WTC11 (cell line): Measurements from ENCODE around the gene ACSL5. TPM values are rescaled to one million over a fixed set of nuclear protein-coding genes. Genes with fewer than 3 reads are reported as not detected.

Source experiments
- ATAC-seq: fragments of 200-7000 bp; cut with Tn5 transposase; 2 replicates; pipeline ENCODE4 v1.10.0; 2021; ENCODE audit warnings: mild to moderate bottlenecking, moderate library complexity
- CTCF ChIA-PET: fragments of 300-600 bp; sonication (Branson Sonifier 250); formaldehyde crosslinking; loops from one replicate; lab custom pipeline; 2021; ENCODE audit warnings: antibody characterized with exemption; lab: Charles Lee
- POLR2A ChIA-PET: fragments of 350-600 bp; sonication (Branson Sonifier 250); formaldehyde crosslinking; loops from one replicate; lab custom pipeline; 2021; ENCODE audit warnings: antibody characterized with exemption; lab: Charles Lee
- DNase-seq: peaks from one replicate; pipeline ENCODE4 v3.0.0; 2021; ENCODE audit warnings: low spot score
- H3K27ac Mint-ChIP-seq: 2 replicates; pipeline ENCODE4 v1.8.0; 2021; ENCODE audit warnings: mixed read lengths
- H3K27me3 Mint-ChIP-seq: 2 replicates; pipeline ENCODE4 v1.8.0; 2021; ENCODE audit warnings: low read depth, mild to moderate bottlenecking, moderate library complexity, mixed read lengths
- H3K36me3 Mint-ChIP-seq: 2 replicates; pipeline ENCODE4 v1.8.0; 2021; ENCODE audit warnings: mixed read lengths
- H3K4me1 Mint-ChIP-seq: 2 replicates; pipeline ENCODE4 v1.8.0; 2022; ENCODE audit warnings: mixed read lengths
- H3K4me3 Mint-ChIP-seq: 2 replicates; pipeline ENCODE4 v1.8.0; 2021; ENCODE audit warnings: mild to moderate bottlenecking, moderate library complexity, mixed read lengths
- H3K9me3 Mint-ChIP-seq: 2 replicates; pipeline ENCODE4 v1.8.0; 2021; ENCODE audit warnings: mixed read lengths
- CDX4 ChIP-seq: fragments of 250-450 bp; sonication (Bioruptor Pico); IDR thresholded peaks from 2 replicates; pipeline ENCODE4 v1.9.0; 2021; ENCODE audit warnings: moderate library complexity, mild to moderate bottlenecking, inconsistent platforms, borderline replicate concordance
- FOXK1 ChIP-seq: sonication (generic); formaldehyde crosslinking; IDR thresholded peaks from 2 replicates; pipeline ENCODE4 v1.8.0; 2022; ENCODE audit warnings: mild to moderate bottlenecking, moderate library complexity, missing genetic modification reagents
- KAT7 ChIP-seq: sonication (generic); formaldehyde crosslinking; IDR thresholded peaks from 2 replicates; pipeline ENCODE4 v1.8.1; 2023; ENCODE audit warnings: missing genetic modification reagents, mild to moderate bottlenecking, borderline replicate concordance
- MXD4 ChIP-seq: fragments of 250-450 bp; sonication (Bioruptor Pico); IDR thresholded peaks from 2 replicates; pipeline ENCODE4 v1.8.0; 2021; ENCODE audit warnings: mild to moderate bottlenecking, moderate library complexity, borderline replicate concordance
- NFE2L1 ChIP-seq: sonication (generic); formaldehyde crosslinking; IDR thresholded peaks from 2 replicates; pipeline ENCODE4 v1.8.1; 2023; ENCODE audit warnings: missing genetic modification reagents
- NR1H2 ChIP-seq: sonication (generic); formaldehyde crosslinking; IDR thresholded peaks from 2 replicates; pipeline ENCODE4 v1.9.0; 2021; ENCODE audit warnings: mild to moderate bottlenecking, moderate library complexity, missing genetic modification reagents
- NR2C2 ChIP-seq: sonication (generic); formaldehyde crosslinking; IDR thresholded peaks from 2 replicates; pipeline ENCODE4 v1.8.0; 2022; ENCODE audit warnings: mild to moderate bottlenecking, missing genetic modification reagents
- PRRX2 ChIP-seq: fragments of 250-450 bp; sonication (Bioruptor Pico); IDR thresholded peaks from 2 replicates; pipeline ENCODE4 v1.8.0; 2021; ENCODE audit warnings: mild to moderate bottlenecking
- RELA ChIP-seq: sonication (generic); formaldehyde crosslinking; IDR thresholded peaks from 2 replicates; pipeline ENCODE4 v1.8.1; 2022; ENCODE audit warnings: missing genetic modification reagents, mild to moderate bottlenecking, borderline replicate concordance
- STAT6 ChIP-seq: sonication (generic); formaldehyde crosslinking; conservative IDR thresholded peaks from 2 replicates; pipeline ENCODE4 v1.8.1; 2023; ENCODE audit warnings: mild to moderate bottlenecking, low read depth, missing genetic modification reagents, moderate library complexity
- ZBTB21 ChIP-seq: sonication (generic); formaldehyde crosslinking; IDR thresholded peaks from 2 replicates; pipeline ENCODE4 v1.8.1; 2023; ENCODE audit warnings: mild to moderate bottlenecking, missing genetic modification reagents, borderline replicate concordance
- ZNF121 ChIP-seq: sonication (generic); formaldehyde crosslinking; IDR thresholded peaks from 2 replicates; pipeline ENCODE4 v1.8.0; 2023; ENCODE audit warnings: missing genetic modification reagents
- ZNF232 ChIP-seq: sonication (generic); formaldehyde crosslinking; IDR thresholded peaks from 2 replicates; pipeline ENCODE4 v1.8.0; 2022; ENCODE audit warnings: mild to moderate bottlenecking, missing genetic modification reagents
- ZNF317 ChIP-seq: sonication (generic); formaldehyde crosslinking; IDR thresholded peaks from 2 replicates; pipeline ENCODE4 v1.8.1; 2023; ENCODE audit warnings: low read depth, mild to moderate bottlenecking, moderate library complexity, missing genetic modification reagents, borderline replicate concordance
- ZNF423 ChIP-seq: fragments of 250-450 bp; sonication (Bioruptor Pico); IDR thresholded peaks from 2 replicates; pipeline ENCODE4 v2.1.2; 2022; ENCODE audit warnings: mild to moderate bottlenecking, moderate library complexity
- ZNF425 ChIP-seq: fragments of 250-450 bp; sonication (Bioruptor Pico); conservative IDR thresholded peaks from 2 replicates; pipeline ENCODE4 v1.9.0; 2021; ENCODE audit warnings: mild to moderate bottlenecking
- ZSCAN18 ChIP-seq: fragments of 250-450 bp; sonication (Bioruptor Pico); IDR thresholded peaks from 2 replicates; pipeline ENCODE4 v2.1.2; 2022; ENCODE audit warnings: mild to moderate bottlenecking, moderate library complexity
- total RNA-seq: library from RNA; stranded (reverse); gene quantifications from 3 replicates; pipeline ENCODE4 v1.2.3, GENCODE V29; 2021
- TF ChIP-seq, protein P1 (sequence below): fragments of 250-450 bp; sonication (Bioruptor Pico); IDR thresholded peaks from 2 replicates; pipeline ENCODE4 v1.9.0; 2021; ENCODE audit warnings: mild to moderate bottlenecking, borderline replicate concordance
- TF ChIP-seq, protein P2 (sequence below): sonication (generic); formaldehyde crosslinking; IDR thresholded peaks from 2 replicates; pipeline ENCODE4 v1.8.0; 2023; ENCODE audit warnings: mild to moderate bottlenecking, missing genetic modification reagents
- TF ChIP-seq, protein P3 (sequence below): sonication (generic); formaldehyde crosslinking; IDR thresholded peaks from 2 replicates; pipeline ENCODE4 v1.8.0; 2022; ENCODE audit warnings: mild to moderate bottlenecking, missing genetic modification reagents

ACSL5 gene
- total RNA-seq, 1 experiment from 2014 or later, result 0.22 TPM

DNA sequence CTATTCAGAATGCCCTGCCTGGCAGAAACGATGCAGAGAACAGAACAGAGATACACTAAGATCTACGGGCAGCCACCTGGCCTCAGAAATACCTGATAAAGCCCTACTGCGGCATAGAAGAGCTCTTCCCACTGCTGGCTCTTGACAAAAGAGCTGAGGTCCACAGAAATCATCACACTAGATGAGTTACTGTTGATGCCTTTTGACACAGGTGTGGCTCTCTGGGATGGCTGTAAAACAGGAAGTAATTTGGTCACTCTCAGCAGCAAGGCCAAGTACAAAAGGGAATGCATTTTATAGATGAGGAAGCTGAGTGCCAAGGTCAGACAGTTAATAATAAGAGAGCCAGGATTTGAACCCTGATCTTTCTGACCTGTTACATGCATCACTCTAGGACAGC, 35.0 kb upstream of the ACSL5 start:
- DNase-seq, result no peak
- POLR2A ChIA-PET, result no interaction called here

More for the DNA sequence above, 35.0 kb upstream of the ACSL5 start:
- no peak overlapping the region for H3K27ac Mint-ChIP-seq
- H3K4me1 Mint-ChIP-seq, result no peaks in the 10 kb centered on the region
- no peaks in the 10 kb centered on the region for H3K27me3 Mint-ChIP-seq
- CTCF ChIA-PET, result interaction anchor here (1.2 kb wide), 1 partner anchor 202 kb away, joined by 3 read pairs; no protein-coding TSS in a partner anchor
- ATAC-seq, result no peak
- no peak overlapping the region for H3K4me3 Mint-ChIP-seq
- no peaks in the 10 kb centered on the region for H3K9me3 Mint-ChIP-seq
- H3K36me3 Mint-ChIP-seq, result no peaks in the 10 kb centered on the region
- TF ChIP-seq ZBTB21 (CRISPR knock-in tag), result no peak
- TF ChIP-seq FOXK1 (CRISPR knock-in tag), result no peak
- no peak for TF ChIP-seq CDX4 (CRISPR knock-in tag)
- no peak for TF ChIP-seq ZSCAN18 (CRISPR knock-in tag)
- TF ChIP-seq PRRX2 (CRISPR knock-in tag), result no peak
- TF ChIP-seq, protein P1, sequence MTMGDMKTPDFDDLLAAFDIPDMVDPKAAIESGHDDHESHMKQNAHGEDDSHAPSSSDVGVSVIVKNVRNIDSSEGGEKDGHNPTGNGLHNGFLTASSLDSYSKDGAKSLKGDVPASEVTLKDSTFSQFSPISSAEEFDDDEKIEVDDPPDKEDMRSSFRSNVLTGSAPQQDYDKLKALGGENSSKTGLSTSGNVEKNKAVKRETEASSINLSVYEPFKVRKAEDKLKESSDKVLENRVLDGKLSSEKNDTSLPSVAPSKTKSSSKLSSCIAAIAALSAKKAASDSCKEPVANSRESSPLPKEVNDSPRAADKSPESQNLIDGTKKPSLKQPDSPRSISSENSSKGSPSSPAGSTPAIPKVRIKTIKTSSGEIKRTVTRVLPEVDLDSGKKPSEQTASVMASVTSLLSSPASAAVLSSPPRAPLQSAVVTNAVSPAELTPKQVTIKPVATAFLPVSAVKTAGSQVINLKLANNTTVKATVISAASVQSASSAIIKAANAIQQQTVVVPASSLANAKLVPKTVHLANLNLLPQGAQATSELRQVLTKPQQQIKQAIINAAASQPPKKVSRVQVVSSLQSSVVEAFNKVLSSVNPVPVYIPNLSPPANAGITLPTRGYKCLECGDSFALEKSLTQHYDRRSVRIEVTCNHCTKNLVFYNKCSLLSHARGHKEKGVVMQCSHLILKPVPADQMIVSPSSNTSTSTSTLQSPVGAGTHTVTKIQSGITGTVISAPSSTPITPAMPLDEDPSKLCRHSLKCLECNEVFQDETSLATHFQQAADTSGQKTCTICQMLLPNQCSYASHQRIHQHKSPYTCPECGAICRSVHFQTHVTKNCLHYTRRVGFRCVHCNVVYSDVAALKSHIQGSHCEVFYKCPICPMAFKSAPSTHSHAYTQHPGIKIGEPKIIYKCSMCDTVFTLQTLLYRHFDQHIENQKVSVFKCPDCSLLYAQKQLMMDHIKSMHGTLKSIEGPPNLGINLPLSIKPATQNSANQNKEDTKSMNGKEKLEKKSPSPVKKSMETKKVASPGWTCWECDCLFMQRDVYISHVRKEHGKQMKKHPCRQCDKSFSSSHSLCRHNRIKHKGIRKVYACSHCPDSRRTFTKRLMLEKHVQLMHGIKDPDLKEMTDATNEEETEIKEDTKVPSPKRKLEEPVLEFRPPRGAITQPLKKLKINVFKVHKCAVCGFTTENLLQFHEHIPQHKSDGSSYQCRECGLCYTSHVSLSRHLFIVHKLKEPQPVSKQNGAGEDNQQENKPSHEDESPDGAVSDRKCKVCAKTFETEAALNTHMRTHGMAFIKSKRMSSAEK, result no peak
- no peak for TF ChIP-seq NFE2L1 (CRISPR knock-in tag)
- no peak for TF ChIP-seq ZNF121 (CRISPR knock-in tag)
- no peak for TF ChIP-seq ZNF232 (CRISPR knock-in tag)
- TF ChIP-seq ZNF317 (CRISPR knock-in tag), result no peak
- no peak for TF ChIP-seq KAT7 (CRISPR knock-in tag)
- TF ChIP-seq, protein P2, sequence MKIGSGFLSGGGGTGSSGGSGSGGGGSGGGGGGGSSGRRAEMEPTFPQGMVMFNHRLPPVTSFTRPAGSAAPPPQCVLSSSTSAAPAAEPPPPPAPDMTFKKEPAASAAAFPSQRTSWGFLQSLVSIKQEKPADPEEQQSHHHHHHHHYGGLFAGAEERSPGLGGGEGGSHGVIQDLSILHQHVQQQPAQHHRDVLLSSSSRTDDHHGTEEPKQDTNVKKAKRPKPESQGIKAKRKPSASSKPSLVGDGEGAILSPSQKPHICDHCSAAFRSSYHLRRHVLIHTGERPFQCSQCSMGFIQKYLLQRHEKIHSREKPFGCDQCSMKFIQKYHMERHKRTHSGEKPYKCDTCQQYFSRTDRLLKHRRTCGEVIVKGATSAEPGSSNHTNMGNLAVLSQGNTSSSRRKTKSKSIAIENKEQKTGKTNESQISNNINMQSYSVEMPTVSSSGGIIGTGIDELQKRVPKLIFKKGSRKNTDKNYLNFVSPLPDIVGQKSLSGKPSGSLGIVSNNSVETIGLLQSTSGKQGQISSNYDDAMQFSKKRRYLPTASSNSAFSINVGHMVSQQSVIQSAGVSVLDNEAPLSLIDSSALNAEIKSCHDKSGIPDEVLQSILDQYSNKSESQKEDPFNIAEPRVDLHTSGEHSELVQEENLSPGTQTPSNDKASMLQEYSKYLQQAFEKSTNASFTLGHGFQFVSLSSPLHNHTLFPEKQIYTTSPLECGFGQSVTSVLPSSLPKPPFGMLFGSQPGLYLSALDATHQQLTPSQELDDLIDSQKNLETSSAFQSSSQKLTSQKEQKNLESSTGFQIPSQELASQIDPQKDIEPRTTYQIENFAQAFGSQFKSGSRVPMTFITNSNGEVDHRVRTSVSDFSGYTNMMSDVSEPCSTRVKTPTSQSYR, result no peak
- TF ChIP-seq MXD4, result no peak
- TF ChIP-seq STAT6 (CRISPR knock-in tag), result no peak
- TF ChIP-seq, protein P3, sequence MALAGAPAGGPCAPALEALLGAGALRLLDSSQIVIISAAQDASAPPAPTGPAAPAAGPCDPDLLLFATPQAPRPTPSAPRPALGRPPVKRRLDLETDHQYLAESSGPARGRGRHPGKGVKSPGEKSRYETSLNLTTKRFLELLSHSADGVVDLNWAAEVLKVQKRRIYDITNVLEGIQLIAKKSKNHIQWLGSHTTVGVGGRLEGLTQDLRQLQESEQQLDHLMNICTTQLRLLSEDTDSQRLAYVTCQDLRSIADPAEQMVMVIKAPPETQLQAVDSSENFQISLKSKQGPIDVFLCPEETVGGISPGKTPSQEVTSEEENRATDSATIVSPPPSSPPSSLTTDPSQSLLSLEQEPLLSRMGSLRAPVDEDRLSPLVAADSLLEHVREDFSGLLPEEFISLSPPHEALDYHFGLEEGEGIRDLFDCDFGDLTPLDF, result no peak
- no peak for TF ChIP-seq ZNF425 (CRISPR knock-in tag)
- no peak for TF ChIP-seq NR2C2 (CRISPR knock-in tag)
- TF ChIP-seq RELA, result no peak
- no peak for TF ChIP-seq ZNF423 (CRISPR knock-in tag)
- TF ChIP-seq NR1H2 (CRISPR knock-in tag), result no peak
